ENCODE results near the gene EIF2S1.

DNA sequence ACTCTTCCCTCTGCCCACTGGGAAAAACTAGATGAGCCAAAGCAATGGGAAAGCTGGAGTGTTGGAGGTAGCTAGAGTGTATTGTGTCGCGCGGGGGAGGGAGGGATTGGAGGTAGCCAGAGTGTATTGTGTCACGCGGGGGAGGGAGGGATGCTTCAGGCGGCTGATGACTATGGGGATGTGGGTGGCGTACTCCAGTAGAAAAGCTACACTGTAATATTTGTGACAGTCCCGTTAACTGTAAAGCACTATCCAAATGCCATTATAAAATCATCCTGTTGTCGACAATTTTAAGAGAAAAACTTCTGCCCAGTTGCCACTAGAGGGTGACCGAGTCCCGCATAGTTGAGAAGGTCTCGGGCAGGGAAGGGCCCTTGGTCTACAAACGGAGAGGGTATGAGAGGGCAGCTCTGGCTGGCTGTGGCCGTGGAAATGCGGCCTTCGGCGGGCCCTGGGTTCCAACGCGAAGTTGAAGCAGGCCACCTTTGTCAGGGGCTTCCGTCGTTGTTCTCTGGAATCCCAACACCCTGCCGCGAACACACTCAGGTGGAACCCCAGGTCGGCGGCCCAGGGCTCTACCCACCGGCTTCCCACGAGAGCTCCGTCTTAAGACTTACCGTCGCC lies 67.0 kb downstream of the EIF2S1 start:
- TF ChIP-seq, protein P1, sequence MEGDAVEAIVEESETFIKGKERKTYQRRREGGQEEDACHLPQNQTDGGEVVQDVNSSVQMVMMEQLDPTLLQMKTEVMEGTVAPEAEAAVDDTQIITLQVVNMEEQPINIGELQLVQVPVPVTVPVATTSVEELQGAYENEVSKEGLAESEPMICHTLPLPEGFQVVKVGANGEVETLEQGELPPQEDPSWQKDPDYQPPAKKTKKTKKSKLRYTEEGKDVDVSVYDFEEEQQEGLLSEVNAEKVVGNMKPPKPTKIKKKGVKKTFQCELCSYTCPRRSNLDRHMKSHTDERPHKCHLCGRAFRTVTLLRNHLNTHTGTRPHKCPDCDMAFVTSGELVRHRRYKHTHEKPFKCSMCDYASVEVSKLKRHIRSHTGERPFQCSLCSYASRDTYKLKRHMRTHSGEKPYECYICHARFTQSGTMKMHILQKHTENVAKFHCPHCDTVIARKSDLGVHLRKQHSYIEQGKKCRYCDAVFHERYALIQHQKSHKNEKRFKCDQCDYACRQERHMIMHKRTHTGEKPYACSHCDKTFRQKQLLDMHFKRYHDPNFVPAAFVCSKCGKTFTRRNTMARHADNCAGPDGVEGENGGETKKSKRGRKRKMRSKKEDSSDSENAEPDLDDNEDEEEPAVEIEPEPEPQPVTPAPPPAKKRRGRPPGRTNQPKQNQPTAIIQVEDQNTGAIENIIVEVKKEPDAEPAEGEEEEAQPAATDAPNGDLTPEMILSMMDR (conservative IDR thresholded peaks at IDR 0.05; ENCODE audit: low read depth in 2 of 2) = peak; percentile 87 to 93
- TF ChIP-seq POLR2AphosphoS5 (IDR thresholded peaks at IDR 0.05; ENCODE audit: low read depth) (no peak), ZNF331 (CRISPR knock-in tag; IDR thresholded peaks at IDR 0.05; ENCODE audit: low read depth) (no peak), CREB1 (CRISPR knock-in tag; IDR thresholded peaks at IDR 0.05; ENCODE audit: low read depth) (no peak), EZH2 (IDR thresholded peaks at IDR 0.05; ENCODE audit: low read depth, unreplicated experiment) (no peak), ZNF114 (CRISPR knock-in tag; IDR thresholded peaks at IDR 0.05) (no peak), STAT1 (IDR thresholded peaks at IDR 0.05; ENCODE audit: unreplicated experiment) (no peak)
- TF ChIP-seq, protein P2, sequence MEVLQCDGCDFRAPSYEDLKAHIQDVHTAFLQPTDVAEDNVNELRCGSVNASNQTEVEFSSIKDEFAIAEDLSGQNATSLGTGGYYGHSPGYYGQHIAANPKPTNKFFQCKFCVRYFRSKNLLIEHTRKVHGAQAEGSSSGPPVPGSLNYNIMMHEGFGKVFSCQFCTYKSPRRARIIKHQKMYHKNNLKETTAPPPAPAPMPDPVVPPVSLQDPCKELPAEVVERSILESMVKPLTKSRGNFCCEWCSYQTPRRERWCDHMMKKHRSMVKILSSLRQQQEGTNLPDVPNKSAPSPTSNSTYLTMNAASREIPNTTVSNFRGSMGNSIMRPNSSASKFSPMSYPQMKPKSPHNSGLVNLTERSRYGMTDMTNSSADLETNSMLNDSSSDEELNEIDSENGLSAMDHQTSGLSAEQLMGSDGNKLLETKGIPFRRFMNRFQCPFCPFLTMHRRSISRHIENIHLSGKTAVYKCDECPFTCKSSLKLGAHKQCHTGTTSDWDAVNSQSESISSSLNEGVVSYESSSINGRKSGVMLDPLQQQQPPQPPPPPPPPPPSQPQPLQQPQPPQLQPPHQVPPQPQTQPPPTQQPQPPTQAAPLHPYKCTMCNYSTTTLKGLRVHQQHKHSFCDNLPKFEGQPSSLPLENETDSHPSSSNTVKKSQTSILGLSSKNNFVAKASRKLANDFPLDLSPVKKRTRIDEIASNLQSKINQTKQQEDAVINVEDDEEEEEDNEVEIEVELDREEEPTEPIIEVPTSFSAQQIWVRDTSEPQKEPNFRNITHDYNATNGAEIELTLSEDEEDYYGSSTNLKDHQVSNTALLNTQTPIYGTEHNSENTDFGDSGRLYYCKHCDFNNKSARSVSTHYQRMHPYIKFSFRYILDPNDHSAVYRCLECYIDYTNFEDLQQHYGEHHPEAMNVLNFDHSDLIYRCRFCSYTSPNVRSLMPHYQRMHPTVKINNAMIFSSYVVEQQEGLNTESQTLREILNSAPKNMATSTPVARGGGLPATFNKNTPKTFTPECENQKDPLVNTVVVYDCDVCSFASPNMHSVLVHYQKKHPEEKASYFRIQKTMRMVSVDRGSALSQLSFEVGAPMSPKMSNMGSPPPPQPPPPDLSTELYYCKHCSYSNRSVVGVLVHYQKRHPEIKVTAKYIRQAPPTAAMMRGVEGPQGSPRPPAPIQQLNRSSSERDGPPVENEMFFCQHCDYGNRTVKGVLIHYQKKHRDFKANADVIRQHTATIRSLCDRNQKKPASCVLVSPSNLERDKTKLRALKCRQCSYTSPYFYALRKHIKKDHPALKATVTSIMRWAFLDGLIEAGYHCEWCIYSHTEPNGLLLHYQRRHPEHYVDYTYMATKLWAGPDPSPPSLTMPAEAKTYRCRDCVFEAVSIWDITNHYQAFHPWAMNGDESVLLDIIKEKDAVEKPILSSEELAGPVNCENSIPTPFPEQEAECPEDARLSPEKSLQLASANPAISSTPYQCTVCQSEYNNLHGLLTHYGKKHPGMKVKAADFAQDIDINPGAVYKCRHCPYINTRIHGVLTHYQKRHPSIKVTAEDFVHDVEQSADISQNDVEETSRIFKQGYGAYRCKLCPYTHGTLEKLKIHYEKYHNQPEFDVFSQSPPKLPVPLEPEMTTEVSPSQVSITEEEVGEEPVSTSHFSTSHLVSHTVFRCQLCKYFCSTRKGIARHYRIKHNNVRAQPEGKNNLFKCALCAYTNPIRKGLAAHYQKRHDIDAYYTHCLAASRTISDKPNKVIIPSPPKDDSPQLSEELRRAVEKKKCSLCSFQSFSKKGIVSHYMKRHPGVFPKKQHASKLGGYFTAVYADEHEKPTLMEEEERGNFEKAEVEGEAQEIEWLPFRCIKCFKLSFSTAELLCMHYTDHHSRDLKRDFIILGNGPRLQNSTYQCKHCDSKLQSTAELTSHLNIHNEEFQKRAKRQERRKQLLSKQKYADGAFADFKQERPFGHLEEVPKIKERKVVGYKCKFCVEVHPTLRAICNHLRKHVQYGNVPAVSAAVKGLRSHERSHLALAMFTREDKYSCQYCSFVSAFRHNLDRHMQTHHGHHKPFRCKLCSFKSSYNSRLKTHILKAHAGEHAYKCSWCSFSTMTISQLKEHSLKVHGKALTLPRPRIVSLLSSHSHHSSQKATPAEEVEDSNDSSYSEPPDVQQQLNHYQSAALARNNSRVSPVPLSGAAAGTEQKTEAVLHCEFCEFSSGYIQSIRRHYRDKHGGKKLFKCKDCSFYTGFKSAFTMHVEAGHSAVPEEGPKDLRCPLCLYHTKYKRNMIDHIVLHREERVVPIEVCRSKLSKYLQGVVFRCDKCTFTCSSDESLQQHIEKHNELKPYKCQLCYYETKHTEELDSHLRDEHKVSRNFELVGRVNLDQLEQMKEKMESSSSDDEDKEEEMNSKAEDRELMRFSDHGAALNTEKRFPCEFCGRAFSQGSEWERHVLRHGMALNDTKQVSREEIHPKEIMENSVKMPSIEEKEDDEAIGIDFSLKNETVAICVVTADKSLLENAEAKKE (CRISPR knock-in tag; IDR thresholded peaks at IDR 0.05) = no peak

Data from GM23338 (cell line).